Measurements from ENCODE around the gene SIM2.

DNA sequence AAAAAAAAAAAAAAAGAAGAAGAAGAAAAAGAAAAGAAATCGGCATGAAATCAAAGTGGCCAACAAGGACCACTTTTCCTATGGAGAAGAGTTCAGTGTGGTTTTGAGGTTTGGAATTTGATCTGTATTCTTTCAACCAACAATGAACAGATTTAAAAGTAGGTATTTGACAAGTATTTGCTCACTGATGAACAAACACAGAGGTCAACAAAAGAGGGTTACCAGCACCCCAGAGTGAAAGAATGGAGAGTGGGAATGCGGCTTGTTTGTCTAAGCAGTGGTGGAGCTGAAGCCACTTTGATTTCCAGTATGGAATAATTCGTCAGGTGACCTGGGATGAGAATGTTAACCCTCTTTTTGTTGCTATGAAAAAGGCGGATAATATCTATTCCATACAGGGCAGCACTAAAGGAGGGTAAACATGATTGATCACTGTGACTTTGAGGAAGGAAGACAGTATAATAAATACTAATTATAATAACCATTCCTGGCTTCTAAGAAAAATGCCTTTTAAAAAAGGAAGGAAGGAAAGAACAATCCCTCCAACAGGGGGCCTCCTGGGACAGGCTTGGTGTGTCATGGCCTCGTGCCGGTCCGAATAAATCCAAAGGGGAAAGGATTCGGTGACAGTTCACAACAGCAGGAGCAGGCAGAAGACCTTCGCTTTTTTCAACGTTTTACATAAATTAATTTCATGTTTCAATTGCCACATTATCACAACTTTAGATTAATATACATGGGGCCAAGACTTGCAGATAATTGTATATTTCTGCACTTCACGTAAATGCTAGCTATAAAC lies 37.2 kb upstream of the SIM2 start:
- TF ChIP-seq POLR2A (IDR thresholded peaks at IDR 0.05) = no peak
- TF ChIP-seq, protein P1, sequence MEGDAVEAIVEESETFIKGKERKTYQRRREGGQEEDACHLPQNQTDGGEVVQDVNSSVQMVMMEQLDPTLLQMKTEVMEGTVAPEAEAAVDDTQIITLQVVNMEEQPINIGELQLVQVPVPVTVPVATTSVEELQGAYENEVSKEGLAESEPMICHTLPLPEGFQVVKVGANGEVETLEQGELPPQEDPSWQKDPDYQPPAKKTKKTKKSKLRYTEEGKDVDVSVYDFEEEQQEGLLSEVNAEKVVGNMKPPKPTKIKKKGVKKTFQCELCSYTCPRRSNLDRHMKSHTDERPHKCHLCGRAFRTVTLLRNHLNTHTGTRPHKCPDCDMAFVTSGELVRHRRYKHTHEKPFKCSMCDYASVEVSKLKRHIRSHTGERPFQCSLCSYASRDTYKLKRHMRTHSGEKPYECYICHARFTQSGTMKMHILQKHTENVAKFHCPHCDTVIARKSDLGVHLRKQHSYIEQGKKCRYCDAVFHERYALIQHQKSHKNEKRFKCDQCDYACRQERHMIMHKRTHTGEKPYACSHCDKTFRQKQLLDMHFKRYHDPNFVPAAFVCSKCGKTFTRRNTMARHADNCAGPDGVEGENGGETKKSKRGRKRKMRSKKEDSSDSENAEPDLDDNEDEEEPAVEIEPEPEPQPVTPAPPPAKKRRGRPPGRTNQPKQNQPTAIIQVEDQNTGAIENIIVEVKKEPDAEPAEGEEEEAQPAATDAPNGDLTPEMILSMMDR (IDR thresholded peaks at IDR 0.05) = no peak
